Activated CD4-positive, alpha-beta memory T cell treated with anti-CD3 and anti-CD28 coated beads, Interleukin-2, amount 10 ng/mL, durations not matched to agents 7 days and 5 days (primary cell): ENCODE data around the gene TMPRSS9. TPM values are rescaled to one million over a fixed set of nuclear protein-coding genes. Genes with fewer than 3 reads are reported as not detected.
"Not testable (repeated sequence)": the region's sequence is repeated elsewhere in the genome, so short reads cannot be mapped to it uniquely, and the experiment has no call there.

Experiments used
- CTCF ChIA-PET: fragments of 350-600 bp; sonication (Branson Sonifier 250); formaldehyde crosslinking; loops from one replicate; lab custom pipeline; 2021; ENCODE audit warnings: antibody characterized with exemption, inconsistent platforms; lab: Charles Lee
- POLR2A ChIA-PET: fragments of 350-600 bp; sonication (Branson Sonifier 250); formaldehyde crosslinking; loops from one replicate; lab custom pipeline; 2021; ENCODE audit warnings: antibody characterized with exemption; lab: Charles Lee
- DNase-seq: peaks from one replicate; pipeline ENCODE4 v3.0.0-alpha.2; 2020
- H3K27ac Mint-ChIP-seq: one replicate; pipeline ENCODE4 v1.8.0; 2021; ENCODE audit warnings: mild to moderate bottlenecking, mixed read lengths
- H3K27me3 Mint-ChIP-seq: one replicate; pipeline ENCODE4 v1.8.0; 2021; ENCODE audit warnings: mixed read lengths
- H3K36me3 Mint-ChIP-seq: one replicate; pipeline ENCODE4 v1.8.0; 2021; ENCODE audit warnings: low read depth, mixed read lengths
- H3K4me1 Mint-ChIP-seq: one replicate; pipeline ENCODE4 v1.8.0; 2021; ENCODE audit warnings: mixed read lengths
- H3K4me3 Mint-ChIP-seq: one replicate; pipeline ENCODE4 v1.8.0; 2021; ENCODE audit warnings: mild to moderate bottlenecking, mixed read lengths
- H3K9me3 Mint-ChIP-seq: one replicate; pipeline ENCODE4 v1.8.0; 2021; ENCODE audit warnings: mixed read lengths
- total RNA-seq, 2 experiments: library from RNA; stranded (reverse); gene quantifications; one replicate each; pipeline ENCODE4 v1.2.3, GENCODE V29; 2021

TMPRSS9 gene
- total RNA-seq, 2 experiments from 2014 or later: not detected

- peak overlapping the region; percentile 56 for H3K4me3 Mint-ChIP-seq
- POLR2A ChIA-PET: interaction anchor here (1.4 kb wide), 1 partner anchor 157 kb away, joined by 6 read pairs; no protein-coding TSS in a partner anchor
- H3K4me1 Mint-ChIP-seq: peaks cover 25% of the 10 kb centered on the region
These were observed 35.3 kb downstream of the TMPRSS9 start for GRCh38 chr19:2395293-2395829.

GRCh38 chr19:2397173-2397572 lies 37.1 kb downstream of the TMPRSS9 start:
- CTCF ChIA-PET: interaction anchor here (1.0 kb wide), 1 partner anchor 239 kb away, joined by 3 read pairs; no protein-coding TSS in a partner anchor
- POLR2A ChIA-PET, H3K9me3 Mint-ChIP-seq, H3K27ac Mint-ChIP-seq, H3K27me3 Mint-ChIP-seq, H3K4me3 Mint-ChIP-seq, DNase-seq, H3K36me3 Mint-ChIP-seq: not testable (repeated sequence)
- peaks cover 23% of the 10 kb centered on the region for H3K4me1 Mint-ChIP-seq

More at GRCh38 chr19:2395293-2395829, 35.3 kb downstream of the TMPRSS9 start:
- CTCF ChIA-PET: interaction anchor here (1.9 kb wide), 1 partner anchor 216 kb away, joined by 4 read pairs; no protein-coding TSS in a partner anchor
- not testable (repeated sequence) for H3K36me3 Mint-ChIP-seq, H3K9me3 Mint-ChIP-seq, DNase-seq, H3K27me3 Mint-ChIP-seq
- peak overlapping the region; percentile 68 for H3K27ac Mint-ChIP-seq

GRCh38 chr19:2398735-2399305 lies 38.8 kb downstream of the TMPRSS9 start:
- H3K27ac Mint-ChIP-seq: no peak overlapping the region
- H3K27me3 Mint-ChIP-seq: no peaks in the 10 kb centered on the region
- no peak for DNase-seq
- CTCF ChIA-PET: no interaction called here
- no peaks in the 10 kb centered on the region for H3K36me3 Mint-ChIP-seq
- peaks cover 12% of the 10 kb centered on the region for H3K4me1 Mint-ChIP-seq
- POLR2A ChIA-PET: interaction anchor here (1.4 kb wide), 1 partner anchor 29 kb away, joined by 4 read pairs; the partner anchor contains the start of gene TIMM13
- no peaks in the 10 kb centered on the region for H3K9me3 Mint-ChIP-seq
- H3K4me3 Mint-ChIP-seq: no peak overlapping the region

- POLR2A ChIA-PET: interaction anchor here (1.4 kb wide), 1 partner anchor 28 kb away, joined by 4 read pairs; the partner anchor contains the start of gene TIMM13
These were observed 39.5 kb downstream of the TMPRSS9 start for GRCh38 chr19:2399582-2399981.

GRCh38 chr19:2408247-2408646 lies 48.2 kb downstream of the TMPRSS9 start:
- DNase-seq: no peak
- no peaks in the 10 kb centered on the region for H3K4me1 Mint-ChIP-seq
- ChIA-PET CTCF (no interaction called here), POLR2A (interaction anchor here (1.5 kb wide), 1 partner anchor 138 kb away, joined by 3 read pairs; no protein-coding TSS in a partner anchor)
- no peaks in the 10 kb centered on the region for H3K36me3 Mint-ChIP-seq
- peaks cover 5% of the 10 kb centered on the region for H3K27me3 Mint-ChIP-seq
- no peak overlapping the region for H3K4me3 Mint-ChIP-seq
- H3K27ac Mint-ChIP-seq: no peak overlapping the region
- no peaks in the 10 kb centered on the region for H3K9me3 Mint-ChIP-seq

More at GRCh38 chr19:2399582-2399981, 39.5 kb downstream of the TMPRSS9 start:
- H3K9me3 Mint-ChIP-seq: no peaks in the 10 kb centered on the region
- CTCF ChIA-PET: no interaction called here
- H3K36me3 Mint-ChIP-seq: no peaks in the 10 kb centered on the region
- H3K27ac Mint-ChIP-seq: no peak overlapping the region
- DNase-seq: no peak
- H3K4me1 Mint-ChIP-seq: peaks cover 5% of the 10 kb centered on the region
- H3K27me3 Mint-ChIP-seq: no peaks in the 10 kb centered on the region
- H3K4me3 Mint-ChIP-seq: no peak overlapping the region

GRCh38 chr19:2409352-2409912 lies 49.4 kb downstream of the TMPRSS9 start:
- H3K9me3 Mint-ChIP-seq: no peaks in the 10 kb centered on the region
- no peaks in the 10 kb centered on the region for H3K4me1 Mint-ChIP-seq
- CTCF ChIA-PET: no interaction called here
- DNase-seq: no peak
- H3K4me3 Mint-ChIP-seq: no peak overlapping the region
- no peaks in the 10 kb centered on the region for H3K36me3 Mint-ChIP-seq
- no peak overlapping the region for H3K27ac Mint-ChIP-seq
- POLR2A ChIA-PET: no interaction called here
- peaks cover 5% of the 10 kb centered on the region for H3K27me3 Mint-ChIP-seq

GRCh38 chr19:2410023-2410422 lies 50.0 kb downstream of the TMPRSS9 start:
- no peaks in the 10 kb centered on the region for H3K36me3 Mint-ChIP-seq
- CTCF ChIA-PET: no interaction called here
- H3K27ac Mint-ChIP-seq: no peak overlapping the region
- POLR2A ChIA-PET: no interaction called here
- no peak overlapping the region for H3K4me3 Mint-ChIP-seq
- H3K9me3 Mint-ChIP-seq: no peaks in the 10 kb centered on the region
- H3K4me1 Mint-ChIP-seq: no peaks in the 10 kb centered on the region
- DNase-seq: no peak
- peaks cover 5% of the 10 kb centered on the region for H3K27me3 Mint-ChIP-seq

- POLR2A ChIA-PET: no interaction called here
These were observed 51.6 kb downstream of the TMPRSS9 start for GRCh38 chr19:2411709-2412108.

GRCh38 chr19:2412449-2412848 lies 52.4 kb downstream of the TMPRSS9 start:
- H3K4me1 Mint-ChIP-seq: no peaks in the 10 kb centered on the region
- H3K4me3 Mint-ChIP-seq: no peak overlapping the region
- no peak overlapping the region for H3K27ac Mint-ChIP-seq
- ChIA-PET POLR2A (no interaction called here), CTCF (no interaction called here)
- H3K36me3 Mint-ChIP-seq: no peaks in the 10 kb centered on the region
- no peak for DNase-seq
- H3K27me3 Mint-ChIP-seq: peaks cover 5% of the 10 kb centered on the region
- no peaks in the 10 kb centered on the region for H3K9me3 Mint-ChIP-seq

More at GRCh38 chr19:2411709-2412108, 51.6 kb downstream of the TMPRSS9 start:
- Mint-ChIP-seq H3K4me1 (no peaks in the 10 kb centered on the region), H3K27ac (no peak overlapping the region), H3K27me3 (peaks cover 5% of the 10 kb centered on the region), H3K4me3 (no peak overlapping the region), H3K36me3 (no peaks in the 10 kb centered on the region), H3K9me3 (no peaks in the 10 kb centered on the region)
- CTCF ChIA-PET: interaction anchor here (0.6 kb wide), 1 partner anchor 224 kb away, joined by 3 read pairs; no protein-coding TSS in a partner anchor
- DNase-seq: no peak

GRCh38 chr19:2413159-2413558 lies 53.1 kb downstream of the TMPRSS9 start:
- POLR2A ChIA-PET: interaction anchor here (0.9 kb wide), 1 partner anchor 13 kb away, joined by 4 read pairs; no protein-coding TSS in a partner anchor

GRCh38 chr19:2413629-2414028 lies 53.6 kb downstream of the TMPRSS9 start:
- POLR2A ChIA-PET: interaction anchor here (0.9 kb wide), 1 partner anchor 12 kb away, joined by 4 read pairs; no protein-coding TSS in a partner anchor

More at GRCh38 chr19:2413159-2413558, 53.1 kb downstream of the TMPRSS9 start:
- H3K4me1 Mint-ChIP-seq: no peaks in the 10 kb centered on the region
- CTCF ChIA-PET: no interaction called here
- DNase-seq: no peak
- H3K27me3 Mint-ChIP-seq: peaks cover 5% of the 10 kb centered on the region
- H3K9me3 Mint-ChIP-seq: no peaks in the 10 kb centered on the region
- no peak overlapping the region for H3K4me3 Mint-ChIP-seq
- H3K36me3 Mint-ChIP-seq: no peaks in the 10 kb centered on the region
- no peak overlapping the region for H3K27ac Mint-ChIP-seq

GRCh38 chr19:2415281-2415972 lies 55.4 kb downstream of the TMPRSS9 start:
- no peak overlapping the region for H3K4me3 Mint-ChIP-seq
- no peaks in the 10 kb centered on the region for H3K9me3 Mint-ChIP-seq
- no peaks in the 10 kb centered on the region for H3K4me1 Mint-ChIP-seq
- ChIA-PET POLR2A (no interaction called here), CTCF (no interaction called here)
- H3K36me3 Mint-ChIP-seq: no peaks in the 10 kb centered on the region
- peaks cover 3% of the 10 kb centered on the region for H3K27me3 Mint-ChIP-seq
- DNase-seq: no peak
- no peak overlapping the region for H3K27ac Mint-ChIP-seq

More at GRCh38 chr19:2413629-2414028, 53.6 kb downstream of the TMPRSS9 start:
- Mint-ChIP-seq H3K4me1 (no peaks in the 10 kb centered on the region), H3K27ac (no peak overlapping the region), H3K4me3 (no peak overlapping the region), H3K9me3 (no peaks in the 10 kb centered on the region), H3K27me3 (peaks cover 5% of the 10 kb centered on the region), H3K36me3 (no peaks in the 10 kb centered on the region)
- CTCF ChIA-PET: no interaction called here
- no peak for DNase-seq

- Mint-ChIP-seq H3K27me3 (no peaks in the 10 kb centered on the region), H3K36me3 (no peaks in the 10 kb centered on the region), H3K4me3 (no peak overlapping the region), H3K27ac (no peak overlapping the region), H3K9me3 (no peaks in the 10 kb centered on the region), H3K4me1 (no peaks in the 10 kb centered on the region)
- ChIA-PET POLR2A (interaction anchor here (0.7 kb wide), 1 partner anchor 465 kb away, joined by 3 read pairs; no protein-coding TSS in a partner anchor), CTCF (no interaction called here)
- DNase-seq: no peak
These were observed 55.9 kb downstream of the TMPRSS9 start for GRCh38 chr19:2415973-2416319.
